Neutrophil (primary cell): ENCODE results near the gene SFTPA2.
"Not testable (repeated sequence)": the region's sequence is repeated elsewhere in the genome, so short reads cannot be mapped to it uniquely, and the experiment has no call there.

Source experiments
- H3K27ac ChIP-seq: fragments of 200-600 bp; sonication (generic); 2 replicates; pipeline ENCODE4 v1.5.1; 2016; ENCODE audit warnings: mild to moderate bottlenecking, moderate library complexity
- H3K27me3 ChIP-seq: fragments of 200-600 bp; sonication (generic); 2 replicates; pipeline ENCODE4 v1.6.0; 2016; ENCODE audit warnings: mild to moderate bottlenecking
- H3K36me3 ChIP-seq: fragments of 200-600 bp; sonication (generic); 2 replicates; pipeline ENCODE4 v1.5.1; 2017
- H3K4me1 ChIP-seq, 2 experiments: fragments of 200-600 bp in 1 of 2; sonication (generic) in 1 of 2; 1 replicate in 1 of 2; 2 replicates in 1 of 2; pipeline versions ENCODE4 v1.5.1 to v1.6.1; 2013 to 2016; ENCODE audit warnings: low read depth in 1 of 2, low read length in 1 of 2, mild to moderate bottlenecking in 1 of 2, moderate library complexity in 1 of 2; ENCODE audit not compliant: control insufficient read depth in 1 of 2, insufficient read depth in 1 of 2
- H3K4me3 ChIP-seq, 2 experiments: fragments of 200-600 bp in 1 of 2; sonication (generic) in 1 of 2; 1 replicate in 1 of 2; 2 replicates in 1 of 2; pipeline ENCODE4 v1.5.1; 2013 to 2016; ENCODE audit warnings: low read depth in 1 of 2, low read length in 1 of 2, mild to moderate bottlenecking in 1 of 2, moderate library complexity in 1 of 2
- H3K9me3 ChIP-seq: fragments of 200-600 bp; sonication (generic); 2 replicates; pipeline ENCODE4 v1.5.1; 2016

The SFTPA2 gene

GRCh38 chr10:79525049-79525710 lies 35.0 kb downstream of the SFTPA2 start:
- H3K27ac ChIP-seq, H3K4me3 ChIP-seq, H3K36me3 ChIP-seq, H3K27me3 ChIP-seq, H3K4me1 ChIP-seq, H3K9me3 ChIP-seq: not testable (repeated sequence)

GRCh38 chr10:79523157-79523853 lies 36.9 kb downstream of the SFTPA2 start:
- not testable (repeated sequence) for H3K27ac ChIP-seq

GRCh38 chr10:79522464-79522863 lies 37.7 kb downstream of the SFTPA2 start:
- not testable (repeated sequence) for H3K27ac ChIP-seq, H3K27me3 ChIP-seq, H3K36me3 ChIP-seq, H3K4me3 ChIP-seq, H3K4me1 ChIP-seq, H3K9me3 ChIP-seq

More at GRCh38 chr10:79523157-79523853, 36.9 kb downstream of the SFTPA2 start:
- H3K9me3 ChIP-seq, H3K4me3 ChIP-seq, H3K36me3 ChIP-seq, H3K4me1 ChIP-seq, H3K27me3 ChIP-seq: not testable (repeated sequence)

GRCh38 chr10:79521751-79522150 lies 38.5 kb downstream of the SFTPA2 start:
- not testable (repeated sequence) for H3K4me3 ChIP-seq, H3K27me3 ChIP-seq, H3K9me3 ChIP-seq, H3K27ac ChIP-seq, H3K4me1 ChIP-seq, H3K36me3 ChIP-seq

GRCh38 chr10:79517567-79517966 lies 42.6 kb downstream of the SFTPA2 start:
- H3K27ac ChIP-seq, H3K4me3 ChIP-seq, H3K4me1 ChIP-seq, H3K36me3 ChIP-seq, H3K9me3 ChIP-seq: not testable (repeated sequence)
- H3K27me3 ChIP-seq, result peaks cover 10% of the 10 kb centered on the region

- not testable (repeated sequence) for H3K4me3 ChIP-seq, H3K4me1 ChIP-seq, H3K27ac ChIP-seq, H3K36me3 ChIP-seq, H3K9me3 ChIP-seq
- H3K27me3 ChIP-seq, result peaks cover 10% of the 10 kb centered on the region
Measured at GRCh38 chr10:79516532-79517205, 43.5 kb downstream of the SFTPA2 start.

GRCh38 chr10:79511891-79512583 lies 48.2 kb downstream of the SFTPA2 start, which contains the start of gene EIF5AL1:
Gene EIF5AL1, plus strand, starts transcription at chr10:79512533. Its CDS starts 117 bp downstream, at chr10:79512650.
- peaks cover 16% of the 10 kb centered on the region for H3K27me3 ChIP-seq
- H3K36me3 ChIP-seq, H3K9me3 ChIP-seq, H3K4me3 ChIP-seq, H3K27ac ChIP-seq, H3K4me1 ChIP-seq: not testable (repeated sequence)

GRCh38 chr10:79509934-79510508 lies 50.2 kb downstream of the SFTPA2 start:
- not testable (repeated sequence) for H3K4me3 ChIP-seq, H3K36me3 ChIP-seq, H3K9me3 ChIP-seq, H3K4me1 ChIP-seq, H3K27ac ChIP-seq
- H3K27me3 ChIP-seq, result peaks cover 15% of the 10 kb centered on the region

GRCh38 chr10:79509306-79509933 lies 50.8 kb downstream of the SFTPA2 start:
- H3K36me3 ChIP-seq, H3K4me1 ChIP-seq, H3K9me3 ChIP-seq, H3K4me3 ChIP-seq, H3K27ac ChIP-seq: not testable (repeated sequence)
- H3K27me3 ChIP-seq, result peaks cover 15% of the 10 kb centered on the region

GRCh38 chr10:79508245-79508644 lies 52.0 kb downstream of the SFTPA2 start:
- not testable (repeated sequence) for H3K27ac ChIP-seq, H3K4me3 ChIP-seq, H3K36me3 ChIP-seq, H3K9me3 ChIP-seq, H3K4me1 ChIP-seq
- peaks cover 15% of the 10 kb centered on the region for H3K27me3 ChIP-seq
